RWPE2 (cell line): ENCODE measurements around the gene DCK.
"Not testable (repeated sequence)": the region's sequence is repeated elsewhere in the genome, so short reads cannot be mapped to it uniquely, and the experiment has no call there.

Experiments
- ATAC-seq: fragments of 200-7000 bp; cut with Tn5 transposase; 3 replicates; pipeline ENCODE4 v1.9.1; 2021; ENCODE audit warnings: low read depth
- DNase-seq: peaks from one replicate; pipeline ENCODE4 v3.0.0-alpha.2; 2020; ENCODE audit warnings: low spot score
- H3K27ac ChIP-seq: fragments of 450-650 bp; 2 replicates; pipeline ENCODE4 v1.5.1; 2017; ENCODE audit warnings: mild to moderate bottlenecking; ENCODE audit not compliant: poor library complexity, severe bottlenecking
- H3K27me3 ChIP-seq: fragments of 250-450 bp; sonication (Bioruptor Pico); 2 replicates; pipeline ENCODE4 v1.5.1; 2021; ENCODE audit warnings: mild to moderate bottlenecking, moderate library complexity; ENCODE audit not compliant: insufficient read depth, poor library complexity, severe bottlenecking
- H3K36me3 ChIP-seq: fragments of 250-450 bp; sonication (Bioruptor Pico); 2 replicates; pipeline ENCODE4 v1.5.1; 2020; ENCODE audit warnings: low read depth, mild to moderate bottlenecking, moderate library complexity
- H3K4me1 ChIP-seq: fragments of 250-450 bp; sonication (Bioruptor Pico); 2 replicates; pipeline ENCODE4 v1.5.1; 2021; ENCODE audit warnings: mild to moderate bottlenecking, moderate library complexity; ENCODE audit not compliant: insufficient read depth, poor library complexity, severe bottlenecking
- H3K4me3 ChIP-seq: fragments of 250-450 bp; sonication (Bioruptor Pico); 2 replicates; pipeline ENCODE4 v1.5.1; 2021; ENCODE audit warnings: mild to moderate bottlenecking, moderate library complexity; ENCODE audit not compliant: severe bottlenecking
- H3K9me3 ChIP-seq: fragments of 250-450 bp; sonication (Bioruptor Pico); 2 replicates; pipeline ENCODE4 v1.5.1; 2021; ENCODE audit warnings: mild to moderate bottlenecking, moderate library complexity; ENCODE audit not compliant: severe bottlenecking
- TF ChIP-seq, protein P1 (sequence below): fragments of 450-650 bp; IDR thresholded peaks from one replicate; pipeline ENCODE4 v1.5.1; 2017; ENCODE audit warnings: mild to moderate bottlenecking, moderate library complexity; ENCODE audit not compliant: poor library complexity, severe bottlenecking

The DCK gene

DNA sequence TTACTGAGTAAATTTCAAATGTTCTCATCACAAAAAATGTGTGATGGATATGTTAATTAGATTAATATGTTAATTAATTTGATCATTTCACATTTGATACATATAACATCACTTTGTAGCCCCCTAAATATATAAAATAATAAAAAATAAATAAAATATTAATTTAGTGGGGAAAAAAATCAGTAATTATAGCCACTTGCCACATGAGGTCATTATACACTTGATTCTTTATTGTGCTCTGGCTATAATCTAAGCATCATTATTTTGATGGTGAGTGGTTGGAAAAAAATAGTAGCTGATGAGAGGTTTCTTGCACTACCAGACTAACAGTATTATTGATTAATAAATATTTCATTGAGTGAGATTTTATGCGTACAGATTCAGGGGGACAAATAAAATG is 57.4 kb downstream of the DCK start:
- DNase-seq (no peak), ATAC-seq (no peak)
- TF ChIP-seq, protein P1, sequence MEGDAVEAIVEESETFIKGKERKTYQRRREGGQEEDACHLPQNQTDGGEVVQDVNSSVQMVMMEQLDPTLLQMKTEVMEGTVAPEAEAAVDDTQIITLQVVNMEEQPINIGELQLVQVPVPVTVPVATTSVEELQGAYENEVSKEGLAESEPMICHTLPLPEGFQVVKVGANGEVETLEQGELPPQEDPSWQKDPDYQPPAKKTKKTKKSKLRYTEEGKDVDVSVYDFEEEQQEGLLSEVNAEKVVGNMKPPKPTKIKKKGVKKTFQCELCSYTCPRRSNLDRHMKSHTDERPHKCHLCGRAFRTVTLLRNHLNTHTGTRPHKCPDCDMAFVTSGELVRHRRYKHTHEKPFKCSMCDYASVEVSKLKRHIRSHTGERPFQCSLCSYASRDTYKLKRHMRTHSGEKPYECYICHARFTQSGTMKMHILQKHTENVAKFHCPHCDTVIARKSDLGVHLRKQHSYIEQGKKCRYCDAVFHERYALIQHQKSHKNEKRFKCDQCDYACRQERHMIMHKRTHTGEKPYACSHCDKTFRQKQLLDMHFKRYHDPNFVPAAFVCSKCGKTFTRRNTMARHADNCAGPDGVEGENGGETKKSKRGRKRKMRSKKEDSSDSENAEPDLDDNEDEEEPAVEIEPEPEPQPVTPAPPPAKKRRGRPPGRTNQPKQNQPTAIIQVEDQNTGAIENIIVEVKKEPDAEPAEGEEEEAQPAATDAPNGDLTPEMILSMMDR, result no peak
- no peaks in the 10 kb centered on the region for H3K27me3 ChIP-seq
- H3K27ac ChIP-seq, result no peak overlapping the region
- no peaks in the 10 kb centered on the region for H3K36me3 ChIP-seq
- H3K4me1 ChIP-seq, result no peaks in the 10 kb centered on the region
- no peak overlapping the region for H3K4me3 ChIP-seq
- no peaks in the 10 kb centered on the region for H3K9me3 ChIP-seq

DNA sequence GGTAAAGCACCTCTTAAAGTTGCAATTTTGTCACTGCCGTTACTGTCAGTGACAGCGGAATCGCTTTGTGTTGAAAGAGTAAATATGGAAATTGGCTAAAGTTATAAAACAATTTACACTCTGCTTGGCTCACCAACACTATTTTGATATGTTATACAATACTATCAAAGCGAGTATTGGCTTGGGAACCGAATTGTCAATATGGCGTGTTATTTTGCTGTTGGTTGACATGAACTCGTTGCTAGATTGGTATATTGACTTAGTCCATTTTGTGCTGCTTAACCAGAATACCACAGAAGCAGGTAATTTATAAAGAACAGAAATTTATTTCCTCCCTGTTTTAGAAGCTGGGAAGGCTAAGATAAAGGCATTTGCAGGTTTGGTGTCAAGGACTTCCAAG is 58.6 kb downstream of the DCK start:
- TF ChIP-seq, protein P1, result no peak
- no peak for ATAC-seq

DNA sequence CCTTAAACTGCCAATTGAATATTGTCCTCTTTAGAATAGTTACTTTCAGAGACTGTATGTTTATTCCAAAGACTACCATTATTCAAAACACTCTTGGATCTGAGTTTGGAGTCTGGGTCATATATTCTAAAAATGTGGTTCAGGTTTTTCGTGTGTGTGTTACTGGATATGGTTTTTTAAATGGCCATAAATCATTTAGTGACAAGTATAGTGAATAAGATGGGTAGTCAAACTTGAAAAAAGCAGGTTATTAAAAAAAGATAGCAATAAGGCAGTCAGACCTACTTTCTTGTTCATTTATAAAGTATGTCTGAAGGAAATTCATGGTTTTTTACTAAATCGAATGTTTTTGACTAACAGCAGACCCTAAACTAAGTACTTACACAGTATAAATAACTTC is 59.3 kb downstream of the DCK start:
- ATAC-seq, result no peak
- no peak overlapping the region for H3K27ac ChIP-seq
- TF ChIP-seq, protein P1, result no peak
- no peaks in the 10 kb centered on the region for H3K36me3 ChIP-seq
- H3K27me3 ChIP-seq, result no peaks in the 10 kb centered on the region
- DNase-seq, result no peak
- H3K4me3 ChIP-seq, result no peak overlapping the region
- H3K4me1 ChIP-seq, result no peaks in the 10 kb centered on the region
- no peaks in the 10 kb centered on the region for H3K9me3 ChIP-seq

More for the DNA sequence above, 58.6 kb downstream of the DCK start:
- H3K4me3 ChIP-seq, result no peak overlapping the region
- no peaks in the 10 kb centered on the region for H3K36me3 ChIP-seq
- no peak for DNase-seq
- no peaks in the 10 kb centered on the region for H3K4me1 ChIP-seq
- H3K9me3 ChIP-seq, result no peaks in the 10 kb centered on the region
- no peak overlapping the region for H3K27ac ChIP-seq
- H3K27me3 ChIP-seq, result no peaks in the 10 kb centered on the region

DNA sequence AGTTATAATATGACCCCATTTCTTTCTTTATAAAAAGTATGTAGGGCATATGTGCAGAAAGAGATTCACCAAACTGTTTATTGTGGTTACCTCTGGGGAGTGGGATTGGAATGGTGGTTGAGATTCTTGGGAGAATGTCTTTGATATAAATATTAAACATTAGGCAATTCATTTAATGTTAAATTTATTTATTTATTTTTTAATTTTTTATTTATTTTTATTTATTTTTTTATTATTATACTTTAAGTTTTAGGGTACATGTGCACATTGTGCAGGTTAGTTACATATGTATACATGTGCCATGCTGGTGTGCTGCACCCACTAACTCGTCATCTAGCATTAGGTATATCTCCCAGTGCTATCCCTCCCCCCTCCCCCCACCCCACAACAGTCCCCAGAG is 60.2 kb downstream of the DCK start:
- not testable (repeated sequence) for H3K27ac ChIP-seq, H3K4me1 ChIP-seq, H3K36me3 ChIP-seq, ATAC-seq, DNase-seq, H3K27me3 ChIP-seq, H3K9me3 ChIP-seq, H3K4me3 ChIP-seq

DNA sequence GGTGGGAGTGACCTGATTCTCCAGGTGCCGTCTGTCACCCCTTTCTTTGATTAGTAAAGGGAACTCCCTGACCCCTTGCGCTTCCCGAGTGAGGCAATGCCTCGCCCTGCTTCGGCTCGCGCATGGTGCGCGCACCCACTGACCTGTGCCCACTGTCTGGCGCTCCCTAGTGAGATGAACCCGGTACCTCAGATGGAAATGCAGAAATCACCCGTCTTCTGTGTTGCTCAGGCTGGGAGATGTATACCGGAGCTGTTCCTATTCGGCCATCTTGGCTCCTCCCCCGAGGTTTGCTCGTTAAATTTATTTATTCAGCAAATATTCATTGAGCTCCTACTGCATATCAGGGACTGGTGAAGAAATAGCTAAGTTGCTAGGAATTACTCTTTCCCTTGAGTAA is 66.1 kb downstream of the DCK start:
- not testable (repeated sequence) for H3K36me3 ChIP-seq, H3K4me3 ChIP-seq, H3K9me3 ChIP-seq, H3K4me1 ChIP-seq, DNase-seq, H3K27ac ChIP-seq, H3K27me3 ChIP-seq, ATAC-seq

DNA sequence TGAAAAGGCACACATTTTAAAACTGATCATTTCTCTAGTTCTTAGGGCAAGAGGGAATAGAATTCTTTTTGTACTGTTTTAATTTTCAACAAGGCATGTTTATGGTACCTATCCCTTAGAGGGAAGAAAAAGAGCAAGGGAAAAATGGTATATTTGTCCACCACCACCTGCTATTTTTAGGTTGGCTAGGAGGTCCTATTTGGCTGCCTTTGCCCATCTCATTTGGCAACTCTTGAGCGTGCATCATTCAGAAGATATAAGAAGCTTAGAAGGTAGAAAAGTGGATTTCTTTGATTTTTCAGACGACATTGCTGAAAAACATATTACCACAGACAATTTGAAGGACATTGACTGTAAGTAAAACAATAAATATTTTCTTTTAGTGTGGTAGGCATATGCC is 69.0 kb downstream of the DCK start:
- H3K9me3 ChIP-seq, result no peaks in the 10 kb centered on the region
- DNase-seq, result no peak
- no peak for ATAC-seq
- TF ChIP-seq, protein P1, result no peak
- no peak overlapping the region for H3K4me3 ChIP-seq
- H3K27me3 ChIP-seq, result peaks cover 2% of the 10 kb centered on the region
- no peaks in the 10 kb centered on the region for H3K36me3 ChIP-seq
- no peaks in the 10 kb centered on the region for H3K4me1 ChIP-seq
- H3K27ac ChIP-seq, result no peak overlapping the region
